Stimulated activated CD4-positive, alpha-beta T cell treated with anti-CD3 and anti-CD28 coated beads, Interleukin-4, amount 100 ng/mL, for 24 hours (primary cell): ENCODE measurements around the gene CCDC167.

Experiments
- DNase-seq: peaks from one replicate; pipeline ENCODE4 v3.0.0-alpha.2; 2020

The CCDC167 gene

DNA sequence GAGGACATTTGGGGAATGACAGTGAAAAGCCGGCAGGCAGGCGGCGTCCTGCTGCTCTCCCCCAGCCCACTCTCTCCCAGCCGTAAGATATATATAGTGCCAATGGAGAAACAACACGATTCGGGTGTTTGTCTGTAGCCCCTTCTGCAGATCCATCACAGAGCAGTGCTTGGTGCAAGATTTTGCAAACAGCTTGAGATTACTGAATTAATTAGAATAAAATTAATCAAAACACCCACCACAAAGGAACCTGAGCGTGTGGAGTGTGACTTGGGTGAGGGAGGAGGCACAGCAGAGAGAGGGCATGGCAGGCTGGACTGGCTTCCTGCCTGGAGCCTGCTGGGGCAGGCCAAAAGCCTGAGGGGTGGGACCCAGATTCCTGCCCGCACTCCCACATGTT lies 28.8 kb upstream of the CCDC167 start:
- DNase-seq: no peak

DNA sequence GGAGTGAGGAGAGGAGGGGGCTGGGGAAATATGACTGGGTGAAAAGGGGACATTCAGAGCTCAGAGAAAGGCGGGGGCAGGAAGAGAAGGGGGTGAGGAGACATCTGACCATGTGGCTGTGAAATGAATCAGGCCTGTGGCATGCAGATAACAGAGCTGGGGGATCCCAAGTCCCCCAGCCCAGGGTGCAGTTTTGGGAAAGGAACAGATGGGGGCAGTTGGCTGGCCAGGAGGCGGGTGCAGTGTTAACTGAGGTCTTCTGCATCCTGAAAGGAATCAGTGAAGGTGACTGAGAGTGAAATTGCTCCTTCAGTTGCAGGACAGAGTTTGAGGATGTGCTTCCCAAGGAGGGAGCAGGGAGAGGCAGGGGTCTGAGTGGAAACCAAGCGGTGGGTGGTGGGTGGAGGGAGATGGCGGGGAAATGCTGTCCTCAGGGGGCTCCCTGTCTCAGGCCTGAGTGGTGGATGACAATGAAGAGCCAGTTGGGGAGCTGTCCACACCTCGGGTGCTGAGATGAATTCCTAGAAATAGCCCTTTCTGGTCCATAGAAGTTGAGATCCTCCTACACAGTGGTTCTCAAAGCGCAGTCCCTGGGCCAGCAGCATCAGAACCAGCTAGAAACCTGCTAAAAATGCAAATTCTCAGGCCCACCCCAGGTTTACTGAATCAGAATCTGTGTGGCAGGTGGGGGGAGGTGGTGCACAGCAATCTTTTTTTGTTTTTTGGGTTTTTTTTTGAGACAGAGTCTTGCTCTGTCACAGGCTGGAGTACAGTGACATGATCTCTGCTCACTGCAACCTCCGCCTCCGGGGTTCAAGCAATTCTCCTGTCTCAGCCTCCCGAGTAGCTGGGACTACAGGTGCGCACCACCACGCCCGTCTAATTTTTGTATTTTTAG lies 26.0 kb upstream of the CCDC167 start:
- no peak for DNase-seq

DNA sequence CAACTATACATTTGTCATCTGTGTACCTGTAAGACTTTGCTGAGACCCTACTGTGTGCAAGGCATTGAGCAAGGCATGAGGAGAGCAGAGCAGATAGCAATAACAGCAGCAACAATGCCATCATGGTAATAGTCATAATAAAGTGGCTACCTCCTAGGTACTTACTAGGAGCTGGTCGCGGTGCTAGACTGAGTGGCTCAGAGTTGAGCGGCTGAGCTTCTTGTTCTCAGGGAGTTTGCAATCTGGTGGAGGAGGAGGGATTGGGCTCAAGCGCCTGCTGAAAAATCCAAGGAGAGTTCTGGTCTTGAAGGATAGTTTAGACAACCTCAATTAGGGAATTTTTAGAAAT lies 25.3 kb upstream of the CCDC167 start:
- DNase-seq: no peak

DNA sequence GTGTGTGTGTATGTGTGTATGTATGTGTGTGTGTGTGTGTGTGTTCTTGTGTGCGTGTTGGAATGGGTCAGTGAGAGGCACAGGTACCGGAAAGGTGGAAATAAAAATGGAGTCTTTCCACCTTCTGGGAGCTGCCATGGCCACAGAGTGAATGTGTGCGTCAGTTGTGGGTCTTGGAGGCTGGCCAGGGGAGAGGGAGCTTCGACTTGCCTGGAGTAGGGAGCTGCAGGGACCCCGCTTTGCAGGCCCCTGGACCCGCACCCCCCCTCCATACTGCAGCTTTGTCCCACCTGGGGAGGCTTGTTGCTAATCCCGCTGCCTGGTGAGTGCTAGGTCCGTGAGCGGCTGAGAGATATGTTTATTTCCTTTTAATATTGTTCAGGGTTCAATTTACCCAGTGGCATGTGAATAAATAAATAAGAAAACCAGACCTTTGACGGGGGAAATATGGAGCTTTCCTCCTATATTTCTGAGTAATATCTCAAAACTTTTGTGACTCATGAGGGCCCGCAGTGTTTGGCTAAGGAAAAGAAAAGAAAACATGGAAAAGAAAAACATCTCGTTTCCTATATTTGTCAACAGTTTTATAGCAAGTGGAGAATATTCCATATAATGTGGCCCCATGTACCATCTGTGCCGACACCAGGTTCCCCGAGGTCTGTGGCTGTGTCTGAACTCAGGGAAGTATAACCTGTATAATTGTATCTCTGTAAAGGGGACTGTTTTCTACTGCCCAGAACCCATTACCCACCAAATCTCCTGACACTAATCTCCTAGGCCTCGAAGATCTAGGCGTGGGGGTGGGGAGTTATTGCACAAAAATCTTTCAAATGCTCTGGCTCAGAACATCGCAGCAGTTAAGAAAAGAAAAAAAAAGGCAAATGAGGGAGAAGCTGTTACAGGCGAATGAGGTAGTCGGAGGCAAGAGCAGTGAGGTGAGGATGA lies 24.6 kb upstream of the CCDC167 start:
- no peak for DNase-seq

DNA sequence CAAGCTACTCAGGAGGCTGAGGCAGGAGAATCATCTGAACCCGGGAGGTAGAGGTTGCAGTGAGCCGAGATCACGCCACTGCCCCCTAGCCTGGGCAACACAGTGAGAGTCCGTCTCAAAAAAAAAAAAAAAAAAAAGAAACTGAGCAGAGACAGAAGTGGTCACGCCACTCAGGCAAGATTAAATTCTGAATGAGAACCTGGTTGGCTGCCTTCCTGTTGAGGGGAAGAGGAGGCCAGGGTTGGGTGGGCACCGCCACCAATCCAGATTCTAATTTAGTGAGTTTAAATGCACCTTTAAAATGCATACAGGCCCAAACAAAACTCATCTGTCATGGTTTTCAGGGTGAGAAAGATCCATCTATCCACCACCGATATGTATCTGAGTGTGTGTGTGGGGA lies 23.7 kb upstream of the CCDC167 start:
- no peak for DNase-seq

DNA sequence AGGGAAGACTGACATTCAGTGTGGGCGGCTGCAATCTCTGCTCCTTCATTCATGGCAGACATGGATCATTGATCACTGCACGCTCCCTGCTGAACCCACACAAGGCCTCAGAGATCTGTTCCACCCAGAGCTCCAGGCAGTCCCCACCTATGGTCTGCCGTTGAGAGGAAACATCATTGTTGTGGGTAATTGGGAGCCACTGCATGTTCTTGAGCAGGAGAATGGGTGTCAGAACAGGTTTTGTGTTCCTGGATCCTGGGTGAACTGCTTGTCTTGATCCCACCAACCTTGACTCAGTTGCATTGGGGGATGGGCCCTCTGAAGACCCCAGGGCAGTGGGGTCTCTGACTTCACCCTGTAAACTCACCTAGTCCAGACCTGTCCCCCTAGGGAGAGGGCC lies 23.1 kb upstream of the CCDC167 start:
- no peak for DNase-seq

DNA sequence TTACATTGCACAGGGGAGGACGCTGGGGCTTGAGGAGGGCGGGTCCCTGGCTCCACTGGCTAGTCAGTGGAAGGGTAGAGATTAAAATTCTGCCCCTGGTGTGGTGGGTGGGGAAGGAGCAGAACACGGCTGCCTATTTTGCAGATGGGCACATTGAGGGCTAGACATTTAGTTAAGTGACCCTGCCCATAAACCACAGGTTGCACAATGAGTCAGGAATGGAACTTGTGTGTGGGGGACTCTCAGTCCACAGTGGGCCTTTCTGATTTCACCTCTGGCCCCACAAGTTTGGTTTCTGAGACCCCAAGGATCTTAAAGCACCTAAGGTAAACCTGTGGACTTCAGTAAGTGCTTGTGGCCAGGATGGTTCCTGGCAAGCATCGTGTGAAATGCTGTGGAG lies 22.0 kb upstream of the CCDC167 start:
- DNase-seq: no peak

DNA sequence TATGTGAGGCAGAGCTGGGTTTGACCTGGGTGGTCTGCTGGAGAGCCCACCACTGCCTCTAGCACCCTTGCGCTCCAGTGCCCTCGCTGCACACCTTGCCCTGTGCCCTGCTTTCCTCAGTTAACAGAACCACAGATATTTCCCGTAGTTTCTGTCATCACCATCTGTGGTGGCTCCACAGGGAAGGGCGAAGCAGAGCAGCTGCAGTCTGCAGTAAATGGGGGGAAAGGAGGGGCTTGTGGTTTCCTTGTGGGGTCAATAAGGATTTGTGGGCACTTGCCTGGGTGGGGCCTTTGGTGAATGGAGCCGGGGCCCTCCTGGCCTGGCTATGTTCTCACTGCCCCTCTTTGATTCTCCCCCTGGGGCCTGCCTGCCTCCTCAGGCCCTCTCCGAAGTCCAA lies 21.2 kb upstream of the CCDC167 start:
- DNase-seq: no peak

DNA sequence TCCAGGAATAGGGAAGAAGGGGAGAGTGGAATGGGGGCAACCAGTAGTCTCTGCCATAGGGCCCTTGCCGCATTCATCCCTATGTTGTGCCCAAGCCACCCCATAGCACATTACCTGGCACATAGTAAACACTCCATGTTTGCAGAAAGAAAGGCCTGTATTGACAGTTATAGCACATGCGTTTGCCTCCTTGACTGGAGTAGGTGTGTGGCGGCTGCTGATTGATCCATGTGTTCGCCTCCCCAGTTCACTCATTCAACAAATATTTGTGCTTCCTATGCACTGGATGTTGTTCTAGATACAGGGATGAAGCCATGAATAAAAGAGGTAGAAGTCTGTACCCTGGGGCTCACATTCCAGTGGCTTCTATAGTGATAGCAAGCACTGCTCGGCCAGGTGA lies 19.8 kb upstream of the CCDC167 start:
- DNase-seq: no peak

DNA sequence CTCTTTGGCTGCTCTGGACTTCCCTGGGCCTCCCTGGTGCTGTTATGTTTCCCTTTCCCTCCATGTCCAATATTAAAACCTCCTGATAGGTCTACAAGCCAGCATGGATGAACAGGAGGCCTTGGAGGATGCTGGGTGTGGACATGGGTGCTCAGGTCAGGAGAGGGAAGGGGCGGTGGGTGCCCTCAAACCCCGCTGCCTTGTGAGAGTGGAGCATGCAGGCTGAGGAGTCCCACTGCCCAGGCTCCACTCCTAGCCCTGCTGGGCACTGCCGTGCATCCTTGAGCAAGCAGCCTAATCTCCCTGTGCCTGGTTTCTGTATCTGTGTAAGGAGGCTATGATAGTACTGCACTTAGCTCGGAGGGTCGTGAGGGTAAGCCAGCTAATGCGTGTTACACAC lies 18.4 kb upstream of the CCDC167 start:
- no peak for DNase-seq

DNA sequence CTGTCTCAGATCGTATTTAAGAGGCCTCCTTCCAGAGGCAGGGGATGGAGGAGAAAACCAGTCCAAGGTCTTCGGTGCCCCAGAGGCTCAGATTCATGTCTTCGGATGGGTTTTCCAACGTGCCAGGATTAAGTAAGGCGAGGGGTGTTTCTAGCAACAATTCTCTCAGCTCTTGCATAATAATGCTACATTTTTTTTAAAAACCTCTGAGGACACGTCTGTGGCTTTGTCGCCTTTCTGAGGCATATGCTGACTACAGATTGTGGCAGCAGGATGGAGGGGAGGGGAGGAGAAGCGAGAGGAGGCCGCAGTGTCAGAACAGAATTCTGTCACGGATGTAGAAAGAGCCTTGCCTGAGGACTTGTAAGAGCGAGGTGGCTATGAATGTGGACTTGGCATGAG lies 17.7 kb upstream of the CCDC167 start:
- DNase-seq: peak; percentile 84

DNA sequence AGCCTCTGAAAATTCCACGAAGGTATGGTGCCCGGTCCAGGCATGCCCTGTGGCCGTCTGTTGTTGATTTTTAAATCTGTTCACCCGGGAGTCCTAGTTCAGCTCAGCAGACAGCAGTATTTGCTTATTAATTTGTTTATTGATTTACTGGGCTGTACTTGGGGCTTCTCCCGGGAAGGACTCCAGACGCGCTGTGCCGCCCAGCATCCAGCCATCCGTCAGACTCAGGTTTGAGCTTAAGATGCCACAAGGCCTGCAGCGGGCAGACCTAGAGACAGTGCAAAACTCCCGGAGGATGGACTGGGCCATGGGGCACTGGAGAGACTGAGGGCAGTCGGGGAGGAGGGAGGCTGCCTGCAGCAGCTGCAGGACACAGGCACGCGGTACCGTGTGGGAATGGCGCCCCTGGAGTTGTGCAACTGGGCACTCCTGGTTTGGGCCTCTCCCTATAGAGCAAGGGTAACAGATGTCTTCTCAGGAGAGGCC lies 17.3 kb upstream of the CCDC167 start:
- DNase-seq: no peak

DNA sequence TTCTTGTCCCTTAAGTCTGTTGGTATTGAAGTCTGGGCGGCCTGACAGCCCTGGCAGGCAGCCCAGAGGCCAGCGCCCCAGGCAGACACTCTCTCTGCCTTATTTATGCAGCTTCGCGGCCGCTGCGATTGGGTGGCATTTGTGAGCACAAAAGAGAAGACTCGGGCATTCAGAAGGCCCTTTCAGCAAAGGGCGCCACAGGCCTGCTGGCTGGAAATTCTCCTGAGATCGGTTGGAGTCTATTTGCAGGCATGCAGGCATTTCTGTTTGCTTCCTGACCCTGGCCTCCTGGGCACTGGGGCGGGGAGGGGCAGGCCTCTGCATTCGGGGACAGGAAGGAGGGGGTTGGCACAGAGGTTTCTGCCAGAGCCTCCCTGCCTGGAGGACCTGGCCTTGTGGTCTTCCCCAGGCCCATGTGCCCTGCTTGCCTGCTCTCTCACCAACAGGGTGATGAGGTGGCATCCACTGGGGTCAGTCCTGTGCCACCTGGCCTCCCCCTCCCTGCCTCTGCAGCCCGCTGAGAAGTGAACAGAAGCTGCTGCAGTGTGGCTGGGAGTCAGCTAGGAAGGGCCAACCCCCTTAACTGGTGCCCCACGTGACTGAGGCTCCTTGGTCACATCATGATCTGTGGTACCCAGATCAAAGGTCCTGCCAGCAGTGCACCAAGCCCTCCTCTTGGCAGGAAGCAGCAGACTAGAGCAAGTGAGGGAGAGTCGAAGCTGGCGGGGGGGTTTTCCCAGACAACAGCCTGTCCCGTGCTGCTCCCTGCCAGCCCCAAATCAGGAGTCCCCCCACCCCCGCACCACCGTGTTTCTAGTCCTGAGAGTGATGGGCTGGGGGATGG lies 16.6 kb upstream of the CCDC167 start:
- DNase-seq: peak; percentile 92

DNA sequence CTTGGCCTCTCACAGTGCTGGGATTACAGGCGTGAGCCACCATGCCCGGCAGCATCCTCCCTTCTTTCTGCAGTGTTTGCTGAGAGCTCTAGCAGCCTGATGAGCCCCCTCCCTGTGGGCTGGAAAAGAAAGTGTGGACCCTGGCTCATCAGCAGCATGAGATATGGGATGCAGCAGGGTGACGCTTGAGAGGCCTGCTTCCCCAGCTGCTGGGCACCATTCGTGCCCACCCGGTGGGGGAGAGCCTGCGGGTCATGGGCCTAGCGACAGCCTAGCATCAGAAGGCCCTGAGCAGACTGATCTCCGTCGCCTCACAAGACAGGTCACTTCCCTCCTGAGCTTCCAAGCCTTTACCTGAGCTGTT lies 16.0 kb upstream of the CCDC167 start:
- DNase-seq: no peak

DNA sequence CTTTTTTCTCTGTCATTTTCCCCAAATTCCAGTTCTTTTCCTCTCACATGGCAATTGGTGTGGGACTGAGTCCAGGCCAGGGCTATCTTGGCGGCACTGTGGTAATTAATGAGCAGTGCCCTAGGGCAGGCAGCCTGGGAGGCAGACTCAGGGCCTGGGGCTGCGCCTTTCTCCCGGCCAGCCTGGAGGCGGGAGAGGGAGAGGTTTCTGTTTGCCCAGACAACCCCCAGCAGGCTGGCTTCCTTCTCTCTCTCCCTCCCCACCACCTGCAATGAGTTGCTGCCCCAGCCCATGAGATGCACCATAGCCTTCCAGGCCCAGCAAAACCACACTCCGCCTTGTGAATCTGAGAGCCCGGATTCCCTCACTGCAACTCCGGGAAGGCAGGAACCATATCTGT lies 15.1 kb upstream of the CCDC167 start:
- DNase-seq: no peak

DNA sequence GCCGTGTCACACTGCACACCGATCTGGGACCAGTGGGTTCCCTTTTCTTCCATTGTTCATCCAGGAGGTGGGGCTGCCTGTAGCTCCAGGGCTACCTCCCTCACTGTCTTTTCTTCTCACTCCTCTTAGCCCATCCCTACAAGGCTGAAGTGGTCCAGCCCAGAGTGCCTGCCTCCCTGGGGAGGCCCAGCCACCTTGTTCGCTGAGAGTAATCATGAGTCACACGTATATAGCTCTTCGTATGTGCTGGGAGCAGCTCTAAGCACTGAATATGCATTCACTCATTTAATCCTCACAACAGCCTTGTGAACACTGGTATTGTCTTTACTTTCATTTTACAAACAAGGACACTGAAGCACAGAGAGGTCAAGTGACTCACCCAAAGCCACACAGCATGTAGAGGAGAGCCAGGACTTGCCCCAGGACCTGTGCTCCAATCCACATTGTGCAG lies 14.7 kb upstream of the CCDC167 start:
- peak; percentile 64 for DNase-seq

DNA sequence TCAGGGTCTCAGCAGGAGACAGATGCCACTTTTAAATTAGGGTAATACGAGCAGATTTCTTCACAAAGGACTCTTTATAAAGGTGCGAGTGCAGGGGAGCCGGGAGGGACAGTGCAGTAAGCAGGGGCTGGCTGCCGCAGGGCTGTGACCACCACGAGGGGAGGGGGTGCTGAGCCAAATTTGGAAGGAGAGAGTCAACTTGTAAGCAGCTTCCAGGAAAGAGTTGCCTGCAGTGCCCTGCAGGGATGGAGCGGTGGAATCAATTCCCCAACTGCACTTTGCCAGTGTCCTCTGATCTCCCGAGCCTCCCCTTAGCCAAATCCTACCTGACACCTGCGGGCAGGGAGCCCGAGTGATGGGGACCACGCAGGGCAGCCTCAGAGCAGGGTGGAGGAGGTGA lies 13.9 kb upstream of the CCDC167 start:
- DNase-seq: no peak

DNA sequence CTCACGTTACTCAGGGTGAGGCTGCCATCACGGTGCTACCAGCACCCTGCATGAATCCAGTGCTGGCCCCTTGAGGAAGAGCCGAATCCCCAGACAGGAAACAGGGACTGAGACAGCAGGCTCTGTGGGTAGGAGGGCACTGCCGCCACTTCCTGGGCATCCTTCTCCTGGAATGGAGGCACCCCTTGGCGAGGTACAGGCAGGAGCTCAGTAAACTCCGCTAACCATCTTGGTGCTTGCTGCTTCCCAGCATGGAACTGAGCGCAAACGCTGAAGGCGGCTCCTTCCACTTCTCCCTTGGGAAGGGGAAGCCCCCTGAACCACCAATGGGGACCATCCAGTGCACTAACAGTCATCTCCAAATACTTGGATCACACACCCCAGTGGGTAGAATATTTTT lies 13.5 kb upstream of the CCDC167 start:
- DNase-seq: no peak

DNA sequence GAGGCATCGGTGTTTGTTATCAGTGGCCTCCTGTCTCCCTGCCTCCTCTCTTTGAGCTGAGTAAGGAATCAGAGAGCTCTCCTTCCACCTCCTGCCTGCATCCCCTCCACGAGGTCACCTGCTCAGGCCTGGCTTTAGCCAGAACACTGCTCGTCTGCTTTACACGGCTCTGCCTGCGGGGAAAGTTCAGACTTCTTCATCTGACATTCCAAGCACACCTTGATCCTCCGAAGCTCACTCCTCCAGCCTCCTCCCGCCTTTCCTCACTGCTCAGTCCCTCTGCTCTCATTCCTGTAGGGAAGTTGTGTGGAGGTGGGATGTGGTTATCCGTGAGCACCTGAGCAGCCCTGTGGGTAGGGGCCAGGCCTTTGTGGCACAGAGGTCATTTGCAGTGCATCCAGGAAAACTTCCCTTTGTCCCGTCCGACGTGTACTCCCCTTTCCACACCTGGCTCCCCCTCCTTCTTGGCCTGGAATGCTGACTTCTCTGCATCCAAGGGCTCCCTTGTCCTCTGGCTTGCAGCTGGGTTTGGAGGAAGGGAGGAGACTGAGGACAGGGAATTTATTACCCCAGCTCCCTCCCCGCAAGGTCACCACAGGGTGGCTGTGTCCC lies 12.8 kb upstream of the CCDC167 start:
- no peak for DNase-seq

DNA sequence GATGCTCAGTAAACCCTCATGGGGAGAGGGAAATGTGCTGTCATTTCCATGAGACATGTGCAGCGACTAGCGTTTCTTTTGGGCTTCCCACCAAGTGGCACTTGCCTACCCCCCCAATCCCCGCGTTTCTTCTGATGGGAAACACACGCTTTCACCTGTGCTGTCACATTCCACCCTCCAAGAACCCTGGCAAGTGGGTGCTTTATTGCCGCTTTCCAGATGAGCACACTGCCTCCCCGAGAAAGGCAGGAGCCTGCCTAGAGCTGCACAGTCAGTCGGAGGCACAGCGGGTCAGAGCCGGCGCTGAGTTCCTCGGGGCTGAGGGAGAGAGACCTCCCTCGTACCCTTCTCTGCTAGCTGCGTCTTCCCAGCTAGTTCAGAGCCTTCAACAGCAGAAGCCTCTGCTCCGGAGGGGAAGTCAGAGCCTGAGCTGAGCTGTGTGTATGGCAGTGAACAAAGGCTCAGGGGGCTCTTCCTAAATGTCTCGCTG lies 12.3 kb upstream of the CCDC167 start:
- DNase-seq: no peak

DNA sequence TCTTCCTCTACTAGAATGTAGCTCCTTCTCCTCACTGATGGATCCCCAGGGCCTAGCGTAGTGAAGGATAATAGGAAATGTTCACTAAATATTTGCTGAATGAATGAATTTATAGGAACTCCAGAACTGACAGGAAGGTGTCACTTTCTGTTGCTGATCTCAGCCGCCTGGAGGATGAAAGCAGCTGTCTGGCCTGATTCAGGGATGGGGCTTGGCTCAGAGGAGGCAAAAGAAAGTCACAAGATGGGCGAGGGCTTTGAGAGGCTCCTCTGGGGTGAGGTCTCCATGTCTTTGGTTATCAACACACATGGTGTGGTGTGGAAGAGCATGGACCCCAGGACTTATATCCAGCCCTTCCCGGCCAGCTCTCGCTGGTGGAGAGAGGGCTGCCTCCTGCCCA lies 11.5 kb upstream of the CCDC167 start:
- DNase-seq: no peak

DNA sequence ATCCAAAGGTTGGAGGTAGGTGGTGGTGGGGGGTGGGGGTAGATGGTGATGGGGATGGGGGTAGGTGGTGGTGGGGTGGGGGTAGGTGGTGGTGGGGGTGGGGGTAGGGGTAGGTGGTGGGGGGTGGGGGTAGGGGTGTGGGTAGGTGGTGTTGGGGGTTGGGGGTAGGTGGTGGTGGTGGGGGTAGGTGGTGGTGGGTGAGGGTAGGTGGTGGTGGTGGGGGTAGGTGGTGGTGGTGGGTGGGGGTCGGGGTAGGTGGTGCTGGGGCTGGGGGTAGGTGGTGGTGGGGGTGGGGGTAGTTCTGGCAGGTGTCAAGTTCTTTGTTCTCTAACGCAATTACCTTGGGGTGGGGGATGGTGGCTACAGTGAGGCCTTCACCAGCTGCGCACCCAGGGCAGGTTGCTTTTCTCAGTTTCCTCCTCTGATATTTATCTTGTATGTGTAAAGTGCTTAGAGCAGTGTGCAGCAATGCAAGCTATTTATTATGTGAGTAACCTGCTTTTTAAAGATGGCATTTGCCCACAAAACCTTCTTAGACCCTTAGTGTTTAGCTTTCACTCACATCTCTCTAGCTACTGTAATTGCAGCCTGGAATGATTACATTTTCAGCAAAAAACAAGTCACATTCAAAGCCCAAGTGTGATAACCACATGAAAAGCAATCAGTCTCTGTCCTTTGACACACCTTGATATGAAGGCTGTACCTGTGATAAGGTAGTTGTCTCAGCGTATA lies 8.2 kb upstream of the CCDC167 start:
- DNase-seq: peak; percentile 51
